Activated CD4-positive, alpha-beta T cell treated with anti-CD3 and anti-CD28 coated beads for 48 hours (primary cell): ENCODE data around the gene RSRC1.
A peak's percentile ranks its signal among the peaks of the same experiment; 100 is the strongest.
"Not testable (repeated sequence)": the region's sequence is repeated elsewhere in the genome, so short reads cannot be mapped to it uniquely, and the experiment has no call there.

Source experiments
- DNase-seq: peaks from one replicate; pipeline ENCODE4 v3.0.0-alpha.2; 2020

RSRC1 gene

DNA sequence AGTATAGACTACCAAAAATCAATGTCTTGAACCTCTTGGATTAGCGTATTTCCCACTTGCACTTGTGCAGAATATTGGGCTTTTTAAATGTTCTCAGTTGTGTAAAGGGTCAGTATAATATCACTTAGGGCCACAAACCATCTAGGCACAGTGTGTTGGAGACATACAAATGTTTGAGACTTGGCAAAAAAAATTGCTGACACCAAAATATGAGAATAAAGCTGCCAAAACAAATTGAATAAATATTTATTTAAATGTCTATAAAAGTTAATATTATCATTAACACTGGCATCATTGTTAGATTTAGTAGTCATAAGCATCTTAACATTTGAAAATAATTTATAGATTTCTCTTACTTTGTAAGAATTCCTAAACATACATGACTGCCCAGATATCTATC is 430.2 kb downstream of the RSRC1 start:
- DNase-seq = no peak

DNA sequence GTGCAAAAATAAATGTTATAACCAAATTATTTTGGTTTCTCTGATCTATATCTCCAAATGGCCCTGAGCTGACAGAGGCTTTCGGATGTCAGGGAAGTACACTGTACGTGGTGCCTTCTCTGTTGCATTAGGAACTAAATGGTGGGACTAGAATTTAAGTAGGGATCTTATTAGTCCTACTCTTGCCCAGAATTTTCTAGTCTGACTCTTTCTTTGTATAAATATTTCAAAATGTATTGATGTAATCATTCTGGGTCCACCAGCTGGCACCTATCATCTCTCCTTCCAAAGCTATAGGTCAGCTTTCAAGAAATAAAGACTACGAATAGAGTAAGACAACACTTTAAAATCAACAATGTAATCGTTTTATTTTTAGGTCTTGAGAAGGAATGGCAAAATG is 438.8 kb downstream of the RSRC1 start:
- DNase-seq = no peak

DNA sequence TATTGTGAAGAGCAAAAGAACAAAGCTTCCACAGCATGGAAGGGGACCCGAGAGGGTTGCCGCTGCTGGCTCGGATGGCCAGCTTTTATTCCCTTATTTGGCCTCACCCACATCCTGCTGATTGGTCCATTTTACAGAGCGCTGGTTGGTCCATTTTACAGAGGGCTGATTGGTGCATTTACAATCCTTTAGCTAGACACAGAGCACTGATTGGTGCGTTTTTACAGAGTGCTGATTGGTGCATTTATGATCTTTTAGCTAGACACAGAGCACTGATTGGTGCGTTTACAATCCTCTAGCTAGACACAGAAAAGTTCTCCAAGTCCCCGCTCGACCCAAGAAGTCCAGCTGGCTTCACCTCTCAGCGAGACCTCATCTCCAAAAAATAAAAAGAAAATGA is 440.0 kb downstream of the RSRC1 start:
- not testable (repeated sequence) for DNase-seq

DNA sequence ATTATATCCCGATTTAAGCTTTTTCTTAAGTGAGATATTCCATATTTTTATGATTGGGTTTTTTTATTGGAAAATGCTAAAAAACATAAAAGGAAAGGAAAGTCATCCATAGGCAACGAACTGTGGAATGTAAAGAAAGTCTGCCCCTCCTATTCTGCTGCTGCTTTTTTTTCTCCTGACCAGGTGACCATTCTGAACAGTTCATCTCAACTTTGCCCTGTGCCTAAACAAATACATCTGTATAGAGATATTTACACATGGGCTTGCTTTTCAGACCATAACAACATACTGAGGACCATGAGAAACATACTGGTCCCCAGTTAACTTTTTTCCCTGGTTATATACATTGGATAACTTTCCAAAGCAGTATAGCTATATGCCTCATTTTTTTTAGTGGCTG is 442.2 kb downstream of the RSRC1 start:
- DNase-seq = no peak

DNA sequence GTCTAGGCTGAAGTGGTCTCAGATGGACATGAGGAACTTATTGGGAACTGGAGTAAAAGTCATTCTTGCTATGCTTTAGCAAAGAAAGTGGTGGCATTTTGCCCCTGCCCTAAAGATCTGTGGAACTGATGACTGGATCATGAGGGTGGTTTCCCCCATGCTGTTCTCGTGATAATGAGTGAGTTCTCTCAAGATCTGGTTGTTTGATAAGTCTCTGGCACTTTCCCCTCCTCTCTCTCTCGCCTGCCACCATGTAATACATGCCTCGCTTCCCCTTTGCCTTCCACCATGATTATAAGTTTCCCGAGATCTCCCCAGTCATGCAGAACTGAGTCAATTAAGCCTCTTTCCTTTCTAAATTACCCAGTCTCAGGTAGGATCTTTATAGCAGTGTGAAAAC is 449.6 kb downstream of the RSRC1 start:
- no peak for DNase-seq

DNA sequence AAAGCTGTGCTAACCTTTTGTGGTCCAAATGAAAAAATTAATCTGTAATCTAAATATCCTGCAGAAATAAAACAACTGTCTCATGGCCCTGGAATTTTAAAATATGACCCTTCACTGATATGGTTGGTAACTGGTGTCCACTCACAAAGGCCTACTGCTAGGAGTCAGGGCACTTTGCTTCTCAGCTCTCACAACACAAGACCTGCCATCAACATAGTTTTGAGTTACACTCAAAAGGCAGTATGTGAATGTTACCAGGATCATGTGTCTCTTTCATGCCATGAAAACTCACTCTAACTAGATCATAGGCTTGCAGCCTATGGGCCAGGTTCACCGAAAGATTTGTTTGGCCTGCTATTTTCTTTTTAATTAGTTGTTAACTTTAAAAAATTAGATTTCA is 451.1 kb downstream of the RSRC1 start:
- no peak for DNase-seq

DNA sequence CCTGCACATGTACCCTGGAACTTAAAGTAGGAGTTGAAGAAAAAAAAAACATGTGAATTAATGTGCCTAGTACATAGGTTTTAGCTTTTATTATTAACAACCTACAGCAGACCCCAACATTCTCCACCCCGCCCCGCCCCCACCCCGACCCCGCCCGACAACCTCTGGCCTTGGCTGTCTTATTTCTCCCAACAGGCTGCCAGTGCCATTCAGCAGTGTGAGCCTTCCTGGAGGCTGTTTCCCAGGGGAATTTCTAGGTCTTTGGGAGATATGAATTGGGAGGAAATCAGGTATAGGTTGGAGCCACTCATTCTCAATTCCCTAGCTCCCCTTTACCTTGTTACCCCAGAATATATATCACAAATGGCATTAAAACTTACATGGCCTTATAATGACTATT is 452.8 kb downstream of the RSRC1 start:
- no peak for DNase-seq

DNA sequence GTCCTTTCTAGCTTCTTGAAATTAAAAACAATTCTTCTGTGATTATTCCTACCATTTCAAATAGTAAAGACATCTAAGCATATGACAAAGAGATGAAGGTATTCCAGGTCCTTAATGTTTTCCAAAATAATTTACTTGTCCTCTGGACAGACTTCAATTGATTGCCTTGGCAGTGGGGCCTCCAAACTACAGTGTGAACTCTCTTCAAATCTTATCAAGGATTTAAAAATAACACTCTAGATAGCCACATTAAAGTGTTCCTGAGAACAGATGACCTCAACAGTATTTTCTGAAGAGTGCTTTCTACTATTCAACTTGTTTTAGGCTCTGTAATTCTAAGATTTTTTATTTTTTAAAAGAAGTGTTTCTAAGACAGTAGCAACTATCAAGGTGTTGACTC is 453.2 kb downstream of the RSRC1 start:
- no peak for DNase-seq

DNA sequence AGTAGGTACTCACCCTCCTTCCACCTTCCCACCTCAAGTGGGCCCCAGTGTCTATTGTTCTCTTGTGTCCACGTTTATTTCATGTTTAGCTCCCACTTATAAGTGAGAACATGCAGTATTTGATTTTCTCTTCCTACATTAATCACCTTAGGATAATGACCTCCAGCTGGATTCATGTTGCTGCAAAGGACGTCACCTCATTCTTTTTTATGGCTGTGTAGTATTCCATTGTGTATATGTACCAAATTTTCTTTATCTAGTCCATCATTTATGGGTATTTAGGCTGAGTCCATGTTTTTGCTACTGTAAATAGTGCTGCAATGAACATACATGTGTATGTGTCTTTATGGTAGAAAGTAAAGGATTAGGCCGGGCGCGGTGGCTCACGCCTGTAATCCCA is 455.2 kb downstream of the RSRC1 start:
- DNase-seq = no peak

DNA sequence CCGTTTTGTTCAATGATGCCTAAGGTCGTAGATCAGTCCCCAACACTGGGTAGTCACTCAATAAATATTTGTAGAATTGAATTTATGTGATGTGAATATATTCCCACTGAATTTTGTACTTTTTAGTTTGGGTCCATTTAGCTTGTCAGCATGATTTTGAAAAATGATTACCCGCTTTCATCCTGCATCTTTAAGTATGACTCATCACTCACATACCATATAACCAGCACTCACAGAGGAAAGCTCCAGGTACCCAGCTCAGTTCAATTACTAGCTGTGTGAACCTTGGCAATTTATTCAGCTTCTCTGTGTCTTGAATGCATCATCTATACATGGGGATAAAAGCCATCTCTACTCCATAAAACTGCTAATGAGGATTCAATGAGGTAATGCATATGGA is 458.9 kb downstream of the RSRC1 start:
- DNase-seq = no peak

DNA sequence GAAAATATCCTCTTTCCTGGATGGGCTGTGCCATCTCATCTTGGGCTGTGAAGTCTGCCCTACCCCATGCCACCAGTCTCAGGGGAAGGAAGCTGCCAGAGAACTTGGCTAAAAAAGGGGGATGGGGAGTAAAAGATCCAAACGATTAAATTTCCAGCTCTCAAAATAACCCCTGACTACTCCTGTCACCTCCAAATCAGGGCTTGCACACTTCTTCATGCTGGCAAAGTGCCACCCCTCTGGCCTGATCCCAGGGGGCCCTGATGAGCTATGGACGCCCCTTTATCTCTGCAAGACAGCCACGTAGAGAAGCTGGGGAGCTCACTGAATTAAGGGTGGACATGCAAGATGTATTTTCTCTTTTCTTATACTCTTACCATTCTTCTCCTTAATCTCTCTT is 459.9 kb downstream of the RSRC1 start:
- no peak for DNase-seq

DNA sequence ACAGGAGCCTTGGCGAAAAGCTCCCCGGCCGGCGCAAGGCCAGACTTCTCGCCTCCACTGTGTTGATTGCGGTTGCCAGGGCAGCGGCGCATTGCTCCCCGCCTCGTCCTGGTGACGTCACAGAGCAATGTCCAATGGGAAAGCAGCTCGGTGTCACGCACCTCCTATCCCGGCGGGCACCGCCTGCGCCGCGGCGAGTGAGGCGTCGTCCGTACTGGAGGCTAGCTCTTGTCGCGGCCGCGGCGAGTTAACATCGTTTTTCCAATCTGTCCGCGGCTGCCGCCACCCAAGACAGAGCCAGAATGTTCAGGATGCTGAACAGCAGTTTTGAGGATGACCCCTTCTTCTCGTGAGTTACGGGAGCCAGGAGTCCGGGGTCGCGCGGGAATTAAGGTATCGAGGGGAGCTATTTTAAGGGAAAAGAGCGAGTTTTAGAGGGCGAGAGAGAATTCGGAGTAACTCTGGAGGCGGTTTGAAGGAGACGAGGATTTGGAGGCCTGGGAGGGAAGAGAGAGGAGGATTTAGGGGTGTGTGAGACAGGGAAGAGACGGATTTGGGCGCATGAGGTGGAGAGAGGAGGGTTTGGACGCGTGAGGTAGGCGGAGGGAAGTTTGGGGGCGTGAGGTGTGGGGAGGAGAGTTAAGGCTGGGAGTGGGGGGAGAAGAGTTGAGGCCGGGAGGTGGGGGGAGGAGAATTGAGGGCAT is 461.3 kb downstream of the RSRC1 start, which contains the start of gene MLF1:
TSS of gene MLF1 (plus strand) at position 196 of the 704 bp plus-strand sequence. CDS start at position 303, 107 bp downstream.
- DNase-seq = peak; percentile 91

DNA sequence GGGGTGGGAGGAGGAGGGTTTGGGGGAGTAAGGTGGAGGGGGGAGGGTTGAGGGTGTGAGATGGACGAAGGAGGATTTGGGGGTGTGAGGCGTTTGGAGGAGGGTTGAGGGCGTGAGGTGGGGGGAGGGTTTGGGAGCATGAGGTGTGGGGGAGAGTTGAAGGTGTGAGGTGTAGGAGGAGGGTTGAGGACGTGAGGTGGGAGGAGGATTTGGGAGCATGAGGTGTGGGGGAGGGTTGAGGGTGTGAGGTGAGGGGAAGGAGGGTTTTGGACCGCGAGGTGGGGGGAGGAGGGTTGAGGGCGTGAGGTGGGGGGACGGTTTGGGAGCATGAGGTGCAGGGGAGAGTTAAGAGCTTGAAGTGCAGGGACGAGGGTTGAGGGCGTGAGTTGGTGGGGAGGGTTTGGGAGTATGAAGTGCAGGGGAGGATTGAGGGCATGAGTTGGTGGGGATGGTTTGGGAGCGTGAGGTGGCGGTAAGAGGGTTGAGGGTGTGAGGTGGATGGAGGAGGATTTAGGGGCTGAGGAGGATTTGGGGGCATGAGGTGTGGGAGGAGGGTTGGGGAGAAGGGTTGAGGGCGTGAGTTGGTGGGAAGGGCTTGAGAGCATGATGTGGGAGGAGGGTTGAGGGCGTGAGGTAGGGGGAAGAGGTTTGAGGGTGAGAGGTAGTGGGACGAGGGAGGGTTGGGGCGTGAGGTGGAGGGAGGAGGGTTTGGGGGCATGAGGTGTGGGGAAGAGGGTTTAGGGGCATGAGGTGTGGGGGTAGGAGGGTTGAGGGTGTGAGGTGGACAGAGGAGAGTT is 462.3 kb downstream of the RSRC1 start:
- no peak for DNase-seq

DNA sequence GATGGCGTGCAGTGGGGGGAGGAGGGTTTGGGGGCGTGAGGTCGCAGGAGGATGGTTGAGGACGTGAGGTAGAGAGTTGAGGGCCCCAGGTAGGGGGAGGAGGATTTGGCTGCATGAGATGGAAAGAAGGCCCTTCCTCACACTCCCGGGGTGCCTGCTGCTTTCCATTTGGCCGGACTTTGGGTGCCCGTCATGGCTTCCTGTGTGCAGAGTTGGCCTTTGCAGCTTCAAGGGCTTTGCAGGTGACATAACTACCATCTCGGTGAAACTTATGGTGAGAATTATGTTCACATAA is 462.8 kb downstream of the RSRC1 start:
- no peak for DNase-seq

DNA sequence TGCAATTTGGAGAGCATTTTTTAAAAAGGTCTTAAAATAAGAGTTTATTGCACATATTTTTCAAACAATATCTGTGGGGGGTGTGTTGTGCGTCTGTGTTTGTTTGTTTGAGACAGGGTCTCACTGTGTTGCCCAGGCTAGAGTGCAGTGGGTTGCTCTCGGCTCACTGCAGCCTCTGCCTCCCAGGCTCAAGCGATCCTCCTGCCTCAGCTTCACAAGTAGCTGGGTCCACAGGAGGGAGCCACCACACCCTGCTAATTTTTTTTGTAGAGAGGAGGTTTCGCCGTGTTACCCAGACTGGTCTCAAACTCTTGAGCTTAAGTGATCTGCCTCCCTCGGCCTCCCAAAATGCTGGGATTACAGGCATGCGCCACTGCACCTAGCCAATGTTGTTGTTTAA is 463.8 kb downstream of the RSRC1 start:
- no peak for DNase-seq

DNA sequence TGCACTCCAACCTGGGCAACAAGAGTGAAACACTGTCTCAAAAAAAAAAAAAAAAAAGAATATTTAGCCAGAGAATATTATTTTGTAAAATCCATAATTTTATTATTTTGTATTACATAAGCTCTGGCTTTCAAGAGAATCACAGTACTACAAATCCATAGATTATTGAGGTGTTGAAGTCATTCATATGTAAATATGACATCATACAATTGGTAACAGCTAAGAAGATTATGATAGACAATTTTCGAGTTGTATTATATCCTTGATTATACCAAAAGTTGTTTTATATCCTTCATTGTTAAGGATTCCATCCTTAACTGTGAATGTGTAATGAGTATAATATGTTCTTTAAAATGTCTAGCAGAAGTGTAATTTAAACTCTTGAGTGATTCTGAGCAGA is 464.8 kb downstream of the RSRC1 start:
- no peak for DNase-seq

DNA sequence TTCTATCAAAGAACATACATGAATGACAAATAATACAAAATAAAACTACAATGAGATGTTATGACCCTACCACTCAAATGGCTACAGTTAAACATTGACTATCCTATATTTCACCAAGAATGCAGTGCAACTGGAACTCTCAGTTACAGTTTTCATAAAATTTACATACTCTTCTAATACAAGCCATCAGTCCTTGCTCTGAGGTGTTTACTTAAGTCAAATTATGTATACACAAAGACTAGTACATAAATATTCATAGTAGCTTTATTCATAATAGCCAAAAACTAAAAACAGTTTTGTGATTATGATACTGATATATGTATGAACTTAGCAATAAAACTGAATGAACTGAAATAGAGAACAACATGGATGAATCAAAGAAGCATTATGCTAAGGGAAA is 480.3 kb downstream of the RSRC1 start:
- DNase-seq = no peak
